ENCODE measurements around the gene GCC2.
"Not testable (repeated sequence)": the region's sequence is repeated elsewhere in the genome, so short reads cannot be mapped to it uniquely, and the experiment has no call there.

Gene GCC2

GRCh38 chr2:108547606-108548005 is 98.6 kb downstream of the GCC2 start:
- TF ChIP-seq, protein P1, sequence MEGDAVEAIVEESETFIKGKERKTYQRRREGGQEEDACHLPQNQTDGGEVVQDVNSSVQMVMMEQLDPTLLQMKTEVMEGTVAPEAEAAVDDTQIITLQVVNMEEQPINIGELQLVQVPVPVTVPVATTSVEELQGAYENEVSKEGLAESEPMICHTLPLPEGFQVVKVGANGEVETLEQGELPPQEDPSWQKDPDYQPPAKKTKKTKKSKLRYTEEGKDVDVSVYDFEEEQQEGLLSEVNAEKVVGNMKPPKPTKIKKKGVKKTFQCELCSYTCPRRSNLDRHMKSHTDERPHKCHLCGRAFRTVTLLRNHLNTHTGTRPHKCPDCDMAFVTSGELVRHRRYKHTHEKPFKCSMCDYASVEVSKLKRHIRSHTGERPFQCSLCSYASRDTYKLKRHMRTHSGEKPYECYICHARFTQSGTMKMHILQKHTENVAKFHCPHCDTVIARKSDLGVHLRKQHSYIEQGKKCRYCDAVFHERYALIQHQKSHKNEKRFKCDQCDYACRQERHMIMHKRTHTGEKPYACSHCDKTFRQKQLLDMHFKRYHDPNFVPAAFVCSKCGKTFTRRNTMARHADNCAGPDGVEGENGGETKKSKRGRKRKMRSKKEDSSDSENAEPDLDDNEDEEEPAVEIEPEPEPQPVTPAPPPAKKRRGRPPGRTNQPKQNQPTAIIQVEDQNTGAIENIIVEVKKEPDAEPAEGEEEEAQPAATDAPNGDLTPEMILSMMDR (IDR thresholded peaks at IDR 0.05; ENCODE audit: low read depth, low read length), result no peak
- no peak for DNase-seq (ENCODE audit: extremely low read depth, low read depth)

DNA sequence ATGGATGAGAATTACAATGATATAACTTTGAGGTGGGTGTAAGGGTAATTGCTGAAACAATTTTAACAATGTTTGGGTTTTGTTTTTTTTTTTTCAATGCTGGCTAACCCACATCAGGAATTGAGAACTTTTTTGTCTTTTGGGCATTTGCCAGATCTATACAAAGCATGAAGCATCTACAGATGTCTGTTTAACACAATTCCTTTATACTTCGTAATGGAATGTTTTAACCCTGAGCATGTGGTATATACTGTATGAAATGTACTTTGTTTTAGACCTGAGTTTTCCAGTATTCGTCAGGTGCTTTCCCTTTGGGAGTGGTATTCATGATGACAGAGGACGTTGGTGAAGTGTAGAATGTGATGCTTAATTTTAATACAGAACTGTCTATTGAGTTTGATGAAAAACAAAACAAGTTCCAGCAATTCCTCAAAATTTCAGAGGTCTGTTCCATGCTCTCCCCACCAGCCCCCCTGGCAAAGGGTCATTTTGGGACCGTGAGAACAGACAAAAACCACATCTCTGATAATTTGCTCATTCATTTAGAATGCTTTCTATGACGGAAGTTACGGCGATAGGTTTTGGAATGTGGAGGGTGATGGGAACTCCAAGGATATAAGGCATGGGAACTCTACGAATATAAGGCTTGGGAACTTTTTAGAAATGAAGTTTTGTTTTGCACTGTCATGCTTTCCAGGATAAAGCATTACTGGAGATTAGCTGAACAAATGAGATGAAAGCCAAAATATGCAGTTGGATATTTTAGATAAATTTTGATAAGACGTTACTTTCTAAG is 99.4 kb downstream of the GCC2 start:
- TF ChIP-seq, protein P1 (IDR thresholded peaks at IDR 0.05; ENCODE audit: low read depth, low read length), result no peak
- DNase-seq (ENCODE audit: extremely low read depth, low read depth), result no peak

DNA sequence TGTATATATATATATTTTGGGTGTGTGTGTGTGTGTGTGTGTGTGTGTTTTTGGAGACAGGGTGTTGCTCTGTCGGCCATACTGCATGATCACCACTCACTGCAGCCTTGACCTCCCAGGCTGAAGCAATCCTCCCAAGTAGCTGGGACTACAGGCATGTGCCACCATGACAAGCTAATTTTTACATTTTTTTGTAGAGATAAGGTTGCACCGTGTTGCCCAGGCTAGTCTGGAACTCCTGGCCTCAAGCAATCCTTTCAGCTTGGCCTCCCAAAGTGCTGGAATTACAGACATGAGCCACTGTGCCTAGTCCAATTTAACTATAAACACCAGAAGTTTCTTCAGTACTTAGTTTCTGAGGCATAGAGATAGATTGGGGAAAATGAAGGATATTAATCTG is 103.6 kb downstream of the GCC2 start:
- DNase-seq (ENCODE audit: extremely low read depth, low read depth), result no peak
- TF ChIP-seq, protein P1 (IDR thresholded peaks at IDR 0.05; ENCODE audit: low read depth, low read length), result no peak

GRCh38 chr2:108553209-108553919 is 104.4 kb downstream of the GCC2 start:
- DNase-seq (ENCODE audit: extremely low read depth, low read depth), result no peak
- TF ChIP-seq, protein P1 (IDR thresholded peaks at IDR 0.05; ENCODE audit: low read depth, low read length), result no peak

GRCh38 chr2:108554528-108554927 is 105.5 kb downstream of the GCC2 start:
- TF ChIP-seq, protein P1 (IDR thresholded peaks at IDR 0.05; ENCODE audit: low read depth, low read length), result no peak
- no peak for DNase-seq (ENCODE audit: extremely low read depth, low read depth)

GRCh38 chr2:108555572-108555971 is 106.6 kb downstream of the GCC2 start:
- DNase-seq (ENCODE audit: extremely low read depth, low read depth), result no peak
- TF ChIP-seq, protein P1 (IDR thresholded peaks at IDR 0.05; ENCODE audit: low read depth, low read length), result no peak

DNA sequence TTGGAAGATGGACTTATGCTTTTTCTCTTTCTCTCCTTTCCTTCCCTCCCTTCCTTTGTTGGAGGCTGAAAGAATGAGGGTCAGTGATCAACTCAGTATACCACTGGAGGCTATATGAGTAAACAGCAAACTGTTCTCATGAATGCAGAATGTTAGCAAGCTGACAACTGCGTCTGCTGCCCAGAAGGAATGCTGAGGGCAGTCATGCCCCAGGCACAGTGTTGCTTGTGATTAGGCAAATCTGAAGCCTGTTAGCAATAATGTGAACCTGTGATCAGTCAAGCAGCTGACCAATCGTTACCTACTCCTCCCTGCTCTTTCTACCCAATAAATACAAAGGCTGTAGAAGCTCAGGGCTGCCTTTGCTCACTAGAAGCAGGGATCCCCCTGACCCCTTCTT is 107.6 kb downstream of the GCC2 start:
- not testable (repeated sequence) for DNase-seq (ENCODE audit: extremely low read depth, low read depth)
